ENCODE measurements around the gene CTAGE6.
"Not testable (repeated sequence)": the region's sequence is repeated elsewhere in the genome, so short reads cannot be mapped to it uniquely, and the experiment has no call there.

- not testable (repeated sequence) for TF ChIP-seq FOXM1 (IDR thresholded peaks at IDR 0.05; ENCODE audit: borderline replicate concordance); BHLHE40 (IDR thresholded peaks at IDR 0.05; ENCODE audit: borderline replicate concordance); NFRKB (IDR thresholded peaks at IDR 0.05); ARNT (IDR thresholded peaks at IDR 0.05); L3MBTL2 (conservative IDR thresholded peaks at IDR 0.05)
These were observed 35.1 kb upstream of the CTAGE6 start for GRCh38 chr7:143792633-143793032.
